ENCODE data around the gene ZNF628. TPM values are rescaled to one million over a fixed set of nuclear protein-coding genes. Genes with fewer than 3 reads are reported as not detected.

The ZNF628 gene
- total RNA-seq, 3 donors from 2014 or later, result 6.8 to 11.1 (median 7.9) TPM

- no peaks in the 10 kb centered on the region for H3K9me3 ChIP-seq
- ATAC-seq, result no peak
- no peak for TF ChIP-seq CTCF (IDR thresholded peaks at IDR 0.05)
- DNase-seq, result no peak
- H3K4me3 ChIP-seq, result no peak overlapping the region
- no peaks in the 10 kb centered on the region for H3K36me3 ChIP-seq (ENCODE audit: low read depth)
- intact Hi-C loops (cut with DNase I, micrococcal nuclease), result no loop called here
- no peaks in the 10 kb centered on the region for H3K4me1 ChIP-seq (ENCODE audit: low read depth)
These were observed 43.3 kb downstream of the ZNF628 start for GRCh38 chr19:55519451-55520311.

- no peak for ATAC-seq
These were observed 44.4 kb downstream of the ZNF628 start for GRCh38 chr19:55520691-55521292.

GRCh38 chr19:55525289-55526101, 49.1 kb downstream of the ZNF628 start:
- no peaks in the 10 kb centered on the region for H3K9me3 ChIP-seq
- no peak for TF ChIP-seq CTCF (IDR thresholded peaks at IDR 0.05)
- no peaks in the 10 kb centered on the region for H3K4me1 ChIP-seq (ENCODE audit: low read depth)
- DNase-seq (no peak), ATAC-seq (no peak)
- H3K36me3 ChIP-seq (ENCODE audit: low read depth), result no peaks in the 10 kb centered on the region
- intact Hi-C loops (cut with DNase I, micrococcal nuclease), result no loop called here
- no peak overlapping the region for H3K4me3 ChIP-seq

More at GRCh38 chr19:55520691-55521292, 44.4 kb downstream of the ZNF628 start:
- DNase-seq, result peak in 1 of 3 donors; percentile 29
- TF ChIP-seq CTCF (IDR thresholded peaks at IDR 0.05), result no peak
- no peaks in the 10 kb centered on the region for H3K4me1 ChIP-seq (ENCODE audit: low read depth)
- intact Hi-C loops (cut with DNase I, micrococcal nuclease), result no loop called here
- no peaks in the 10 kb centered on the region for H3K36me3 ChIP-seq (ENCODE audit: low read depth)
- no peak overlapping the region for H3K4me3 ChIP-seq
- H3K9me3 ChIP-seq, result no peaks in the 10 kb centered on the region

GRCh38 chr19:55526216-55527196, 50.1 kb downstream of the ZNF628 start:
- no peak for TF ChIP-seq CTCF (IDR thresholded peaks at IDR 0.05)
- intact Hi-C loops (cut with DNase I, micrococcal nuclease), result no loop called here
- ATAC-seq, result peak; percentile 94
- no peaks in the 10 kb centered on the region for H3K4me1 ChIP-seq (ENCODE audit: low read depth)
- H3K4me3 ChIP-seq, result no peak overlapping the region
- no peaks in the 10 kb centered on the region for H3K9me3 ChIP-seq
- no peaks in the 10 kb centered on the region for H3K36me3 ChIP-seq (ENCODE audit: low read depth)
- peak; percentile 82 to 88 (median 87) for DNase-seq
